ENCODE results near the gene UAP1L1.

Gene UAP1L1

GRCh38 chr9:137109250-137110146, 32.2 kb downstream of the UAP1L1 start:
- TF ChIP-seq CTCF (IDR thresholded peaks at IDR 0.05; ENCODE audit: low read depth, low read length) = no peak
- no peak for DNase-seq (ENCODE audit: extremely low read depth, low read depth)

DNA sequence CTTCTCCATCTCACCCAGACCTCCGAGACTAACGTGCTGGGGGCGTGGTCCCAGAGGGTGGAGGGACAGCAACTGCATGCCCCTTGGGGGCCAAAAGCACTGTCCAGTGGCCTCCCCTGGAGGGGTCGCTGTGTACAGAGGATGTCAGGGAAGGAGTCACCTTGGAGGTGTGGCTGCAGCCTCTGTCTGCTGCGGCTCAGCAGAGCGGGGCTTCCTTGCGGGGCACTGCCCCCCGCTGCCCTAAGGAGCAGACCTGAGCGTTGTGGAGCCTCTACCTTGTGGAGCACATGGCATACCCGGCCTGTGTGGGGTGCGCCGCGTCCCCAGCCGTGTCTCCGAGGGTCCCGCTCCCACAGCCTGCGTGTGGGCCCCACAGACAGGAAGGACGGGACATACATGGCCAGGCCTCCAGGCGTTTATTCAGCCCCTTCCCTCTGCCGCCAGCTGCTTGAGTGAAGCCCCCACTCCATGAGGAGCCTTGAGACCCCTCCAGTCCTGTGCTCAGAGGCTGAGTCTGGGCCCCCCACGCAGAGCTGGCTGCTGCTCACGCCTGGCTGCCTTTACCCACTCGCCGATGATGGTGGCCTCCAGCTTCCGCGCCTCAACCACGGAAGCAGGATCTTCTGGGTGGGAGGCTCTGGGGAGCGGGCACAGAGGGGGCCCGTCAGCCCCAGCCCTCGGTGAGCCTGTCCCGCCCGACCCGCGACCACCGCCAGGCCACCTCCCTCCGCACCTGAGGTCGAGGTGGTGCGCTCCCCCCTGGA, 33.0 kb downstream of the UAP1L1 start:
- no peak for DNase-seq (ENCODE audit: extremely low read depth, low read depth)
- no peak for TF ChIP-seq CTCF (IDR thresholded peaks at IDR 0.05; ENCODE audit: low read depth, low read length)

GRCh38 chr9:137110911-137111787, 33.8 kb downstream of the UAP1L1 start:
- DNase-seq (ENCODE audit: extremely low read depth, low read depth) = no peak

GRCh38 chr9:137111788-137112563, 34.7 kb downstream of the UAP1L1 start:
- no peak for DNase-seq (ENCODE audit: extremely low read depth, low read depth)
- TF ChIP-seq CTCF (IDR thresholded peaks at IDR 0.05; ENCODE audit: low read depth, low read length) = no peak

More at GRCh38 chr9:137110911-137111787, 33.8 kb downstream of the UAP1L1 start:
- TF ChIP-seq CTCF (IDR thresholded peaks at IDR 0.05; ENCODE audit: low read depth, low read length) = no peak

DNA sequence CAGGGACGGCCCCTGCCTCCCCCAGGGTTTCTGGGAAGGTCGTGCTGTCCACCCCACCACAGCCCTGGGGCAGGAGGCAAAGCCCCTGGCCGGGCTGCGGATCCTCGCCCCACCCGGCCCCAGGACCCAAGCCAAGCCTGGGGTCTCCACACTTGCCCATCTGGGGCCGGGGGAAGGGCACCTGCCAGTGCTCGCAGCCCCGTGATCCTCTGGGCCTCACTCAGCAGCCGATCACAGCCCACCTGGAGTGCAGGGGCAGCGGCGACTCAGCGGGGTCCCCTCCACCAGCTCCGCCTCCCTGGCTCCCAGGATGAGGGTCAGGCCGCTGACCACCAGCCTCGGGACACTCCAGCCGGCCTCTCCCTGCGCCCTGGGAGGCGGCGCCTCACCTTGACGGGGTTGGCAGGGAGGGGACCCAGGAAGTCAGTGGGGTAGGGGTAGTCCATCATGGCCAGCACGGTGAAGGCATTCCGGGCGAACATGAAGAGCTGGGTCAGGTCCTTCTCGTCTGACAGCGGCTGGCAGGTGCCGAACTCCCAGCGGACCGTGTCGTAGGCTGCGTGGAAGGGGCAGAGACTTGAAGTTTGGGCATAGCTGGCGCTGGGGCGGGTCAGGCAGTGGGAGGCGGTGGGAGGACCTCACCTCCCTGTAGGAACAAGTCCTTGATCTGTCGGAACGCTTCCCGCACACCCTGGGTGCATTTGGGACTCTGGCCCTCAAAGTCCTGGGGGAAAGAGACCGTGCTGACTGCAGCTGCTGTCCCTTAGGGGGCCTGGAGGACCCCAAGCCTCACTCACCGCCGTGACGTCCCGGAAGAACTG, 35.5 kb downstream of the UAP1L1 start:
- no peak for DNase-seq (ENCODE audit: extremely low read depth, low read depth)
- no peak for TF ChIP-seq CTCF (IDR thresholded peaks at IDR 0.05; ENCODE audit: low read depth, low read length)
